ENCODE data around the gene ABI3BP. TPM values are rescaled to one million over a fixed set of nuclear protein-coding genes. Genes with fewer than 3 reads are reported as not detected.

Gene ABI3BP
- total RNA-seq, 2 experiments from 2014 or later = not detected

- no peak for ATAC-seq
- Mint-ChIP-seq H3K4me1 (ENCODE audit: low read depth) (no peaks in the 10 kb centered on the region), H3K27ac (no peak overlapping the region), H3K4me3 (no peak overlapping the region), H3K36me3 (ENCODE audit: low read depth) (no peaks in the 10 kb centered on the region), H3K9me3 (no peaks in the 10 kb centered on the region), H3K27me3 (peaks cover 8% of the 10 kb centered on the region)
- TF ChIP-seq, protein P1, sequence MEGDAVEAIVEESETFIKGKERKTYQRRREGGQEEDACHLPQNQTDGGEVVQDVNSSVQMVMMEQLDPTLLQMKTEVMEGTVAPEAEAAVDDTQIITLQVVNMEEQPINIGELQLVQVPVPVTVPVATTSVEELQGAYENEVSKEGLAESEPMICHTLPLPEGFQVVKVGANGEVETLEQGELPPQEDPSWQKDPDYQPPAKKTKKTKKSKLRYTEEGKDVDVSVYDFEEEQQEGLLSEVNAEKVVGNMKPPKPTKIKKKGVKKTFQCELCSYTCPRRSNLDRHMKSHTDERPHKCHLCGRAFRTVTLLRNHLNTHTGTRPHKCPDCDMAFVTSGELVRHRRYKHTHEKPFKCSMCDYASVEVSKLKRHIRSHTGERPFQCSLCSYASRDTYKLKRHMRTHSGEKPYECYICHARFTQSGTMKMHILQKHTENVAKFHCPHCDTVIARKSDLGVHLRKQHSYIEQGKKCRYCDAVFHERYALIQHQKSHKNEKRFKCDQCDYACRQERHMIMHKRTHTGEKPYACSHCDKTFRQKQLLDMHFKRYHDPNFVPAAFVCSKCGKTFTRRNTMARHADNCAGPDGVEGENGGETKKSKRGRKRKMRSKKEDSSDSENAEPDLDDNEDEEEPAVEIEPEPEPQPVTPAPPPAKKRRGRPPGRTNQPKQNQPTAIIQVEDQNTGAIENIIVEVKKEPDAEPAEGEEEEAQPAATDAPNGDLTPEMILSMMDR (IDR thresholded peaks at IDR 0.05) = no peak
- ChIA-PET POLR2A (no interaction called here), CTCF (no interaction called here)
- intact Hi-C loops (cut with micrococcal nuclease) = no loop called here
- DNase-seq = no peak
Measured at GRCh38 chr3:100928638-100929428, 64.4 kb downstream of the ABI3BP start.

DNA sequence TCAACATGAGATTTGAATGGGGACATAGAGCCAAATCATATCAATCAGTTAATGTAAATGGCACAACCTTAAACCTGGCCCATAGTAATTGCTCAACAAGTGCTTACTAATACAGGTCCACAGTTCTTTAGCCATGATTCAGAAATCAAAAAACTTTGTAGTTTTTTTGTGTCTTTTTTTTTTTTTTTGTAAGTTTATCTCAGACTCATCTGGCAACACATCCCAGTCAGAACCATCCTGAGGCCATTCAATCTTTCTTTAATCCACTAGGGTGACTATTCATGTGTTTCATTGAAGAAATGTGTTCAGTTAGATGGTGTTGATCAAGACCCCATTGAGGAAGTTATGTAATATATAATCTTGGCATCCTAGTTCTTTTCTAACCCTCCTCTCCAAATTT lies 65.4 kb downstream of the ABI3BP start:
- POLR2A ChIA-PET = no interaction called here
- Mint-ChIP-seq H3K27ac (no peak overlapping the region), H3K4me1 (ENCODE audit: low read depth) (no peaks in the 10 kb centered on the region), H3K4me3 (no peak overlapping the region), H3K36me3 (ENCODE audit: low read depth) (no peaks in the 10 kb centered on the region), H3K27me3 (peaks cover 10% of the 10 kb centered on the region), H3K9me3 (no peaks in the 10 kb centered on the region)
- TF ChIP-seq, protein P1 (IDR thresholded peaks at IDR 0.05) = no peak
- CTCF ChIA-PET = no interaction called here
- intact Hi-C loops (cut with micrococcal nuclease) = no loop called here
- ATAC-seq = no peak
- no peak for DNase-seq

GRCh38 chr3:100915706-100916495 lies 77.3 kb downstream of the ABI3BP start:
- H3K27me3 Mint-ChIP-seq = no peaks in the 10 kb centered on the region
- no peak overlapping the region for H3K27ac Mint-ChIP-seq
- H3K36me3 Mint-ChIP-seq (ENCODE audit: low read depth) = no peaks in the 10 kb centered on the region
- TF ChIP-seq, protein P1 (IDR thresholded peaks at IDR 0.05) = no peak
- H3K4me1 Mint-ChIP-seq (ENCODE audit: low read depth) = no peaks in the 10 kb centered on the region
- H3K9me3 Mint-ChIP-seq = no peaks in the 10 kb centered on the region
- POLR2A ChIA-PET = no interaction called here
- intact Hi-C loops (cut with micrococcal nuclease) = no loop called here
- DNase-seq (no peak), ATAC-seq (no peak)
- CTCF ChIA-PET = no interaction called here
- no peak overlapping the region for H3K4me3 Mint-ChIP-seq

GRCh38 chr3:100913870-100914648 lies 79.2 kb downstream of the ABI3BP start:
- H3K9me3 Mint-ChIP-seq = no peaks in the 10 kb centered on the region
- ATAC-seq (no peak), DNase-seq (no peak)
- no peaks in the 10 kb centered on the region for H3K4me1 Mint-ChIP-seq (ENCODE audit: low read depth)
- intact Hi-C loops (cut with micrococcal nuclease) = no loop called here
- H3K27me3 Mint-ChIP-seq = peaks cover 3% of the 10 kb centered on the region
- ChIA-PET CTCF (no interaction called here), POLR2A (no interaction called here)
- H3K4me3 Mint-ChIP-seq = no peak overlapping the region
- H3K36me3 Mint-ChIP-seq (ENCODE audit: low read depth) = no peaks in the 10 kb centered on the region
- H3K27ac Mint-ChIP-seq = no peak overlapping the region
- TF ChIP-seq, protein P1 (IDR thresholded peaks at IDR 0.05) = no peak
